Fibroblast of villous mesenchyme (primary cell): ENCODE measurements around the gene XRCC5. TPM values are rescaled to one million over a fixed set of nuclear protein-coding genes. Genes with fewer than 3 reads are reported as not detected.

Experiments
- DNase-seq: peaks from one replicate; pipeline ENCODE4 v3.0.0-alpha.2; 2010; ENCODE audit warnings: low read depth
- H3K4me3 ChIP-seq: 2 replicates; pipeline ENCODE4 v1.5.1; 2011; ENCODE audit warnings: low read depth, mild to moderate bottlenecking, low read length
- total RNA-seq: library from RNA; depleted of rRNA; stranded (reverse); fragments of >200 nt; gene quantifications from 2 replicates; pipeline ENCODE4 v1.2.3, GENCODE V29; 2012
- TF ChIP-seq, protein P1 (sequence below): IDR thresholded peaks from 2 replicates; pipeline ENCODE4 v1.5.1; 2012; ENCODE audit warnings: low read depth, mild to moderate bottlenecking, low read length; ENCODE audit not compliant: insufficient read depth

The XRCC5 gene
- total RNA-seq, 1 donor: 278 TPM

- DNase-seq: peak; percentile 71
- H3K4me3 ChIP-seq: no peak overlapping the region
- TF ChIP-seq, protein P1, sequence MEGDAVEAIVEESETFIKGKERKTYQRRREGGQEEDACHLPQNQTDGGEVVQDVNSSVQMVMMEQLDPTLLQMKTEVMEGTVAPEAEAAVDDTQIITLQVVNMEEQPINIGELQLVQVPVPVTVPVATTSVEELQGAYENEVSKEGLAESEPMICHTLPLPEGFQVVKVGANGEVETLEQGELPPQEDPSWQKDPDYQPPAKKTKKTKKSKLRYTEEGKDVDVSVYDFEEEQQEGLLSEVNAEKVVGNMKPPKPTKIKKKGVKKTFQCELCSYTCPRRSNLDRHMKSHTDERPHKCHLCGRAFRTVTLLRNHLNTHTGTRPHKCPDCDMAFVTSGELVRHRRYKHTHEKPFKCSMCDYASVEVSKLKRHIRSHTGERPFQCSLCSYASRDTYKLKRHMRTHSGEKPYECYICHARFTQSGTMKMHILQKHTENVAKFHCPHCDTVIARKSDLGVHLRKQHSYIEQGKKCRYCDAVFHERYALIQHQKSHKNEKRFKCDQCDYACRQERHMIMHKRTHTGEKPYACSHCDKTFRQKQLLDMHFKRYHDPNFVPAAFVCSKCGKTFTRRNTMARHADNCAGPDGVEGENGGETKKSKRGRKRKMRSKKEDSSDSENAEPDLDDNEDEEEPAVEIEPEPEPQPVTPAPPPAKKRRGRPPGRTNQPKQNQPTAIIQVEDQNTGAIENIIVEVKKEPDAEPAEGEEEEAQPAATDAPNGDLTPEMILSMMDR: no peak
Observed at GRCh38 chr2:216159144-216159543, 50.0 kb downstream of the XRCC5 start.

- TF ChIP-seq, protein P1: no peak
- DNase-seq: peak; percentile 28
- no peak overlapping the region for H3K4me3 ChIP-seq
Observed at GRCh38 chr2:216159646-216160045, 50.5 kb downstream of the XRCC5 start.

DNA sequence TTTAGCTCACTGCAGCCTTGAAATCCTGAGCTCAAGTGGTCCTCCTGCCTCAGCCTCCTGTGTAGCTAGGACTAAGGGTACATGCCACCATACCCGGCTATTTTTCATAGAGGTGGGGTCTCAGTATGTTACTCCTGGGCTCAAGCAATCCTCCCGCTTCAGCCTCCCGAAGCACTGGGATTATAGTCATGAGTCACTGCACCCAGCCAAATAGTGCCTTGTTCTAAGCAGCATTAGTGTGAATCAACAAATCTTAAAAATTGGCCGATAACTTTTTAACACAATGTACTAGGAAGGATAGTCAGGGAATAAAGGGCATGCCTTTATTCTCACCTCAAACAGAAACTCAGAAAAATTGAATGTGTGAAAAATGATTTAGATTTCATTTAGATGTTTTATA lies 51.6 kb downstream of the XRCC5 start:
- H3K4me3 ChIP-seq: no peak overlapping the region
- TF ChIP-seq, protein P1: no peak

GRCh38 chr2:216161967-216162366 lies 52.8 kb downstream of the XRCC5 start:
- no peak for DNase-seq
- no peak overlapping the region for H3K4me3 ChIP-seq
- TF ChIP-seq, protein P1: no peak

More for the DNA sequence above, 51.6 kb downstream of the XRCC5 start:
- DNase-seq: peak; percentile 10

- TF ChIP-seq, protein P1: no peak
Observed at GRCh38 chr2:216163518-216163917, 54.4 kb downstream of the XRCC5 start.

DNA sequence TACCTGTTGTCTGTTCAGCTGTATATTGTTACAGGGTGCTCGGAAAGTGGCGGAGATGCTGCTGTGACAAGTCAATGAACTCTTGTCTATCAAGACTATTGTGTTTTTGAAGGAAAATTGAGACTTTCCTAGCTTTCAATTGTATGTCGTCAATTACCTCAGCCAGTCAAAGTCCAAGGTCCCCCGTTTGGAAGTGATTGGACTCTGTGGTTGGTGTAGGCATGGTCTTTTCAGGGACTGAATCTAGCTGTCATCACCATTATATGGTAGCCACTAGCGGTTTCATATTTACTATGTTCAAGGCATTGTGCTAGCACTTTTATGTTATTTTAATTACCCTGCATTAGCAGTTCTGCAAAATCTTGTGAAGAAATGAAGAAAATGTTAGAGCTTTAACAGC lies 54.9 kb downstream of the XRCC5 start:
- DNase-seq: no peak
- H3K4me3 ChIP-seq: no peak overlapping the region

More at GRCh38 chr2:216163518-216163917, 54.4 kb downstream of the XRCC5 start:
- H3K4me3 ChIP-seq: no peak overlapping the region
- peak; percentile 95 for DNase-seq

More for the DNA sequence above, 54.9 kb downstream of the XRCC5 start:
- TF ChIP-seq, protein P1: no peak
